H9 (cell line): Measurements from ENCODE around the gene THAP2. TPM values are rescaled to one million over a fixed set of nuclear protein-coding genes. Genes with fewer than 3 reads are reported as not detected.

Experiments used
- DNase-seq: peaks from one replicate; pipeline ENCODE4 v3.0.0-alpha.2; 2017
- H2AFZ ChIP-seq: one replicate; pipeline ENCODE4 v1.6.1; 2013; ENCODE audit warnings: mild to moderate bottlenecking, low read length, control low read depth, moderate library complexity
- H2AK5ac ChIP-seq: 2 replicates; pipeline ENCODE4 v1.6.1; 2013; ENCODE audit warnings: low read length, control low read depth, mixed read lengths; ENCODE audit not compliant: insufficient read length
- H2BK120ac ChIP-seq: one replicate; pipeline ENCODE4 v1.6.1; 2013; ENCODE audit warnings: low read depth, mild to moderate bottlenecking, low read length, control low read depth, inconsistent platforms; ENCODE audit not compliant: poor library complexity, severe bottlenecking
- H2BK12ac ChIP-seq: 2 replicates; pipeline ENCODE4 v1.6.1; 2013; ENCODE audit warnings: low read length, control low read depth, mixed read lengths, low read depth; ENCODE audit not compliant: insufficient read length
- H2BK15ac ChIP-seq: 2 replicates; pipeline ENCODE4 v1.6.1; 2013; ENCODE audit warnings: low read depth, low read length, control low read depth
- H2BK20ac ChIP-seq: one replicate; pipeline ENCODE4 v1.6.1; 2013; ENCODE audit warnings: low read depth, mild to moderate bottlenecking, low read length, control low read depth, inconsistent platforms; ENCODE audit not compliant: poor library complexity, severe bottlenecking
- H2BK5ac ChIP-seq: 2 replicates; pipeline ENCODE4 v1.6.1; 2013; ENCODE audit warnings: low read length, control low read depth, mixed read lengths; ENCODE audit not compliant: insufficient read length
- H3K14ac ChIP-seq: 2 replicates; pipeline ENCODE4 v1.6.1; 2013; ENCODE audit warnings: low read length, control low read depth; ENCODE audit not compliant: insufficient read depth
- H3K18ac ChIP-seq: 2 replicates; pipeline ENCODE4 v1.6.1; 2013; ENCODE audit warnings: low read depth, mild to moderate bottlenecking, mixed read lengths, low read length, control low read depth; ENCODE audit not compliant: insufficient read length
- H3K23ac ChIP-seq: 2 replicates; pipeline ENCODE4 v1.6.1; 2013; ENCODE audit warnings: low read length, control low read depth, mixed read lengths, low read depth; ENCODE audit not compliant: insufficient read length
- H3K23me2 ChIP-seq: 2 replicates; pipeline ENCODE4 v1.6.1; 2013; ENCODE audit warnings: low read depth, mild to moderate bottlenecking, mixed read lengths, low read length, control low read depth; ENCODE audit not compliant: insufficient read length, poor library complexity, severe bottlenecking
- H3K27ac ChIP-seq: 2 replicates; pipeline ENCODE4 v1.5.1; 2013; ENCODE audit warnings: low read length, control low read depth, mixed read lengths, low read depth; ENCODE audit not compliant: insufficient read length
- H3K27me3 ChIP-seq: 2 replicates; pipeline ENCODE4 v1.6.1; 2013; ENCODE audit warnings: low read length, control low read depth, inconsistent platforms; ENCODE audit not compliant: insufficient read depth
- H3K4ac ChIP-seq: 2 replicates; pipeline ENCODE4 v1.6.1; 2013; ENCODE audit warnings: low read depth, mild to moderate bottlenecking, control low read depth, inconsistent platforms, low read length, moderate library complexity
- H3K4me1 ChIP-seq: 2 replicates; pipeline ENCODE4 v1.6.1; 2013; ENCODE audit warnings: low read length, control low read depth, inconsistent platforms; ENCODE audit not compliant: insufficient read depth
- H3K4me2 ChIP-seq: 2 replicates; pipeline ENCODE4 v1.6.1; 2013; ENCODE audit warnings: low read length, control low read depth, mixed read lengths; ENCODE audit not compliant: insufficient read length, insufficient read depth
- H3K56ac ChIP-seq: 2 replicates; pipeline ENCODE4 v1.6.1; 2013; ENCODE audit warnings: low read depth, mild to moderate bottlenecking, mixed read lengths, low read length, control low read depth; ENCODE audit not compliant: insufficient read length
- H3K79me1 ChIP-seq: 2 replicates; pipeline ENCODE4 v1.6.1; 2013; ENCODE audit warnings: low read depth, mild to moderate bottlenecking, moderate library complexity, low read length, control low read depth, inconsistent platforms; ENCODE audit not compliant: insufficient read depth, poor library complexity, severe bottlenecking
- H3K79me2 ChIP-seq: 2 replicates; pipeline ENCODE4 v1.6.1; 2013; ENCODE audit warnings: low read length, control low read depth, inconsistent platforms; ENCODE audit not compliant: insufficient read depth
- H3K9ac ChIP-seq: 2 replicates; pipeline ENCODE4 v1.6.1; 2013; ENCODE audit warnings: low read length, control low read depth, mixed read lengths; ENCODE audit not compliant: insufficient read length; ENCODE audit errors: extremely low read depth
- H3K9me3 ChIP-seq: one replicate; pipeline ENCODE4 v1.6.1; 2013; ENCODE audit warnings: low read depth, low read length, inconsistent platforms; ENCODE audit not compliant: control insufficient read depth
- H3T11ph ChIP-seq: one replicate; pipeline ENCODE4 v1.6.1; 2013; ENCODE audit warnings: mild to moderate bottlenecking, low read length, control low read depth, inconsistent platforms
- H4K20me1 ChIP-seq: one replicate; pipeline ENCODE4 v1.6.1; 2013; ENCODE audit not compliant: control insufficient read depth, insufficient read length, insufficient read depth
- H4K5ac ChIP-seq: 2 replicates; pipeline ENCODE4 v1.6.1; 2013; ENCODE audit warnings: low read depth, mild to moderate bottlenecking, mixed read lengths, low read length, control low read depth; ENCODE audit not compliant: insufficient read length
- H4K8ac ChIP-seq: replicated peaks from 2 replicates; pipeline ENCODE4 v1.6.1; 2013; ENCODE audit warnings: low read length, control low read depth, mixed read lengths, low read depth; ENCODE audit not compliant: insufficient read length
- H4K91ac ChIP-seq: 2 replicates; pipeline ENCODE4 v1.6.1; 2013; ENCODE audit warnings: low read depth, mild to moderate bottlenecking, moderate library complexity, mixed read lengths, low read length, control low read depth; ENCODE audit not compliant: insufficient read length
- H3K27ac Mint-ChIP-seq, 3 experiments: 2 replicates in 2 of 3; 3 replicates in 1 of 3; pipeline ENCODE4 v1.8.0; 2020 to 2021; ENCODE audit warnings: mixed read lengths in 3 of 3, mild to moderate bottlenecking in 1 of 3, moderate library complexity in 1 of 3
- H3K27me3 Mint-ChIP-seq: 2 replicates; pipeline ENCODE4 v1.8.0; 2021; ENCODE audit warnings: low read depth, mild to moderate bottlenecking, moderate library complexity, mixed read lengths
- H3K36me3 Mint-ChIP-seq, 3 experiments: 2 replicates in 2 of 3; 3 replicates in 1 of 3; pipeline ENCODE4 v1.8.0; 2020 to 2021; ENCODE audit warnings: low read depth in 3 of 3, mixed read lengths in 3 of 3; ENCODE audit not compliant: insufficient read depth in 1 of 3
- H3K4me1 Mint-ChIP-seq, 2 experiments: 2 replicates each; pipeline ENCODE4 v1.8.0; 2020; ENCODE audit warnings: mixed read lengths in 2 of 2
- H3K4me3 Mint-ChIP-seq, 2 experiments: 2 replicates in 1 of 2; 3 replicates in 1 of 2; pipeline ENCODE4 v1.8.0; 2020 to 2021; ENCODE audit warnings: mild to moderate bottlenecking in 2 of 2, mixed read lengths in 2 of 2, moderate library complexity in 1 of 2
- H3K9me3 Mint-ChIP-seq, 2 experiments: 2 replicates in 1 of 2; 3 replicates in 1 of 2; pipeline ENCODE4 v1.8.0; 2020; ENCODE audit warnings: mild to moderate bottlenecking in 2 of 2, mixed read lengths in 2 of 2, moderate library complexity in 1 of 2
- CTCF ChIP-seq: fragments of 200-600 bp; sonication (generic); conservative IDR thresholded peaks from 3 replicates; pipeline ENCODE4 v1.8.0; 2021; ENCODE audit warnings: antibody characterized with exemption, mild to moderate bottlenecking
- WGBS: extraction: QIAGEN DNeasy Blood & Tissue Kit; methylation state at CpG from one replicate; pipeline ENCODE4 v1.1.7; 2013; ENCODE audit warnings: missing lambda C conversion rate, low lambda C conversion rate, mixed read lengths; ENCODE audit not compliant: insufficient read length; ENCODE audit errors: extremely low coverage; 5-methylcytosine and 5-hydroxymethylcytosine counted together
- total RNA-seq: library from RNA; stranded (reverse); gene quantifications from 2 replicates; pipeline ENCODE4 v1.2.1, GENCODE V29; 2021

The THAP2 gene
- total RNA-seq, 1 experiment from 2014 or later = 3.7 TPM

GRCh38 chr12:71653137-71653536, 11.0 kb upstream of the THAP2 start:
- Histone ChIP-seq H2BK15ac (no peak overlapping the region), H3K27me3 (no peaks in the 10 kb centered on the region), H3K79me2 (peaks cover 3% of the 10 kb centered on the region; the same call in 1 of the 2 replicates), H3K9me3 (no peaks in the 10 kb centered on the region), H3K4me1 (no peaks in the 10 kb centered on the region), H2BK12ac (no peak overlapping the region), H2AFZ (no peak overlapping the region), H3K4ac (no peak overlapping the region), H3K79me1 (no peaks in the 10 kb centered on the region), H3K56ac (no peak overlapping the region), H4K8ac (no peak overlapping the region), H2BK120ac (no peak overlapping the region), H3K9ac (no peak overlapping the region), H2BK20ac (no peak overlapping the region), H3K23me2 (no peaks in the 10 kb centered on the region), H4K5ac (no peak overlapping the region), H2AK5ac (no peak overlapping the region), H4K20me1 (no peaks in the 10 kb centered on the region), H3K4me2 (no peak overlapping the region), H3K14ac (no peak overlapping the region), H3T11ph (no peak overlapping the region), H2BK5ac (no peak overlapping the region), H3K18ac (no peak overlapping the region), H3K23ac (no peak overlapping the region), H3K27ac (no peak overlapping the region), H4K91ac (no peak overlapping the region)
- WGBS = no CpG with 5 or more reads among the region's 2 CpGs
- DNase-seq = no peak
- no peak overlapping the region for H3K27ac Mint-ChIP-seq
- H3K4me1 Mint-ChIP-seq = no peaks in the 10 kb centered on the region
- no peak for TF ChIP-seq CTCF
- H3K36me3 Mint-ChIP-seq = peaks cover 15 to 30% (median 22%) of the 10 kb centered on the region in 3 experiments
- H3K4me3 Mint-ChIP-seq = no peak overlapping the region
- H3K9me3 Mint-ChIP-seq = peaks cover 0 to 2% of the 10 kb centered on the region in 2 experiments; a peak in 3 of 5 replicates
- H3K27me3 Mint-ChIP-seq = no peaks in the 10 kb centered on the region
